Gastrocnemius medialis (tissue), 4 donors: ENCODE results near the gene SUPT3H. TPM values are rescaled to one million over a fixed set of nuclear protein-coding genes. Genes with fewer than 3 reads are reported as not detected.
"Not testable (repeated sequence)": the region's sequence is repeated elsewhere in the genome, so short reads cannot be mapped to it uniquely, and the experiment has no call there.

Source experiments
- ATAC-seq, 2 donors: fragments of 150-250 bp; one replicate each; pipeline ENCODE4 v1.9.1; 2016
- DNase-seq, 2 donors: peaks; one replicate each; pipeline ENCODE4 v3.0.0-alpha.2; 2019
- H3K27ac ChIP-seq, 4 donors: fragments of 200-600 bp; sonication (generic); 1 replicate in 1 of 4; 2 replicates in 3 of 4; pipeline ENCODE4 v1.5.1; 2016 to 2018; ENCODE audit warnings: mild to moderate bottlenecking in 2 of 4, moderate library complexity in 1 of 4
- H3K27me3 ChIP-seq, 3 donors: fragments of 200-600 bp; sonication (generic) in 2 of 3; 1 replicate in 1 of 3; 2 replicates in 2 of 3; pipeline versions ENCODE4 v1.5.1 to v1.6.0; 2016 to 2019; ENCODE audit warnings: mild to moderate bottlenecking in 1 of 3, moderate library complexity in 1 of 3
- H3K36me3 ChIP-seq, 2 donors: fragments of 200-600 bp; sonication (generic) in 1 of 2; one replicate each; pipeline ENCODE4 v1.5.1; 2017 to 2018
- H3K4me1 ChIP-seq, 2 donors: fragments of 200-600 bp; sonication (generic) in 1 of 2; one replicate each; pipeline ENCODE4 v1.5.1; 2016 to 2017; ENCODE audit warnings: mild to moderate bottlenecking in 2 of 2
- H3K4me3 ChIP-seq, 4 donors: fragments of 200-600 bp; sonication (generic) in 3 of 4; 1 replicate in 1 of 4; 2 replicates in 3 of 4; pipeline ENCODE4 v1.5.1; 2016 to 2019; ENCODE audit warnings: mild to moderate bottlenecking in 2 of 4
- H3K9me3 ChIP-seq, 3 donors: fragments of 200-600 bp; sonication (generic) in 2 of 3; 1 replicate in 1 of 3; 2 replicates in 2 of 3; pipeline ENCODE4 v1.5.1; 2016 to 2019
- CTCF ChIP-seq, 5 experiments: fragments of 450-650 bp in 3 of 5; fragments of 200-600 bp in 2 of 5; sonication (generic) in 2 of 5; IDR thresholded peaks in 4 of 5; conservative IDR thresholded peaks in 1 of 5; 1 replicate in 4 of 5; 2 replicates in 1 of 5; pipeline ENCODE4 v1.5.1; 2016 to 2019; ENCODE audit warnings: antibody characterized with exemption in 5 of 5, mild to moderate bottlenecking in 3 of 5, moderate library complexity in 3 of 5
- POLR2A ChIP-seq, 2 donors: fragments of 450-650 bp; IDR thresholded peaks; one replicate each; pipeline ENCODE4 v1.6.1; 2017; ENCODE audit warnings: antibody characterized with exemption in 2 of 2, mild to moderate bottlenecking in 2 of 2, moderate library complexity in 2 of 2
- in situ Hi-C, 4 donors: fragments of 200-750 bp; cut with MboI; loops; one replicate each; pipeline versions ENCODE4 v1.15.0 to v1.8.0; 2017; ENCODE audit warnings: low sequenced_read_pairs in 4 of 4
- intact Hi-C: fragments of 100-400 bp; cut with DNase I; formaldehyde crosslinking; loops from one replicate; pipeline ENCODE4 v1.15.1; 2023; ENCODE audit warnings: low total_unique reads
- total RNA-seq, 4 donors: library from RNA; depleted of rRNA; stranded (reverse); fragments of >200 nt; gene quantifications; one replicate each; pipeline versions ENCODE4 v1.1.0 to v1.2.3, GENCODE V29; 2016

Gene SUPT3H
- total RNA-seq, 4 donors from 2014 or later: 1.5 to 9.0 (median 4.2) TPM

- TF ChIP-seq POLR2A (IDR thresholded peaks at IDR 0.05) (no peak), CTCF (IDR thresholded peaks at IDR 0.05 in 4 of 5, conservative IDR thresholded peaks at IDR 0.05 in 1 of 5) (no peak)
- H3K9me3 ChIP-seq: no peaks in the 10 kb centered on the region
- in situ Hi-C loops (no loop called here), intact Hi-C loops (no loop called here)
- ATAC-seq (no peak), DNase-seq (no peak)
- H3K4me3 ChIP-seq: no peak overlapping the region
- no peak overlapping the region for H3K27ac ChIP-seq
- H3K27me3 ChIP-seq: no peaks in the 10 kb centered on the region
- H3K4me1 ChIP-seq: no peaks in the 10 kb centered on the region
- H3K36me3 ChIP-seq: no peaks in the 10 kb centered on the region
Measured at GRCh38 chr6:44906761-44907160, 471.0 kb downstream of the SUPT3H start.

GRCh38 chr6:44900358-44900757, 477.4 kb downstream of the SUPT3H start:
- H3K27me3 ChIP-seq, in situ Hi-C loops: not testable (repeated sequence)

GRCh38 chr6:44898296-44898930, 479.3 kb downstream of the SUPT3H start:
- TF ChIP-seq CTCF (IDR thresholded peaks at IDR 0.05 in 4 of 5, conservative IDR thresholded peaks at IDR 0.05 in 1 of 5): no peak
- TF ChIP-seq POLR2A (IDR thresholded peaks at IDR 0.05): no peak
- Histone ChIP-seq H3K36me3 (no peaks in the 10 kb centered on the region), H3K27ac (no peak overlapping the region), H3K4me1 (no peaks in the 10 kb centered on the region), H3K9me3 (no peaks in the 10 kb centered on the region), H3K4me3 (no peak overlapping the region), H3K27me3 (no peaks in the 10 kb centered on the region)
- in situ Hi-C loops: no loop called here
- ATAC-seq: no peak
- DNase-seq: no peak
- intact Hi-C loops: no loop called here

More at GRCh38 chr6:44900358-44900757, 477.4 kb downstream of the SUPT3H start:
- H3K9me3 ChIP-seq, H3K36me3 ChIP-seq, intact Hi-C loops, ATAC-seq, DNase-seq, H3K4me3 ChIP-seq, H3K27ac ChIP-seq, H3K4me1 ChIP-seq: not testable (repeated sequence)

DNA sequence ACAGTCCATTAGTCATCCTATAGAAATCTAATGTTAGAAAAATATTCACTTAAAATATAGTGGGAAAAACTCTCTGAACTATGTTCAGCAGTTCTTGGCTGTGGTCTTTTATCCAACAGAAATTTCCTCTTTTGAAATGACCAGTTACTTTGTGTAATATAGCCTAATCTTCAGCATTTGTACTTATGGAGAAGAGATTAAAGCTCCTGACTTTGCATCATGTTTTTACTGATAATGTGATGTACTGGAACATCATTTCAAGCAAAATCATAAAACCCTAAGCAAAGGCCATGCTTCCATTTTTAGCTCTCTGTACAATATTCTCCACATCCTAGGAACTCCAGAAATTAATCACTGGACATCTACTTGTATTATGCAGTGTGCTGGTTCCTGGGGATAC, 480.4 kb downstream of the SUPT3H start:
- H3K36me3 ChIP-seq: no peaks in the 10 kb centered on the region
- DNase-seq (no peak), ATAC-seq (no peak)
- TF ChIP-seq CTCF (IDR thresholded peaks at IDR 0.05 in 4 of 5, conservative IDR thresholded peaks at IDR 0.05 in 1 of 5) (no peak), POLR2A (IDR thresholded peaks at IDR 0.05) (no peak)
- no peak overlapping the region for H3K4me3 ChIP-seq
- no peaks in the 10 kb centered on the region for H3K9me3 ChIP-seq
- H3K27ac ChIP-seq: no peak overlapping the region
- no peaks in the 10 kb centered on the region for H3K27me3 ChIP-seq
- no peaks in the 10 kb centered on the region for H3K4me1 ChIP-seq
- in situ Hi-C loops (no loop called here), intact Hi-C loops (no loop called here)

DNA sequence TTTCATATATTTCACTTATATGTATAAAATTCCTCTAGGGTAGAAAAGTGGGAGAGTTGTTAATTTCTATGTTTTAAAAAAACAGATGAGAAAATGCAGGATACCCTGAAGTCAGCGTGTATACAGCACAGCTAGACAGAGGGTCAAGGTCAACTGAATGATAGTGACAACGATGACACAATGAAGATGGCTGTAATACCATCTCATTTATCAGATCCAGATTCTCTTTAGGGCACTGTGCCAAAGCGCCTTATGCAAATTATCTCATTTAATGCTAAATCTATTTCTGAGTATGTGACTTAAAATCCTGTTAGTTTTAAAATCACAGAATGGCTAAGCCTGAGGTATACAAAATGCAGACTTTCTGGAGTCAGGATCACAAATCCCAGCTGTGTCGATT, 481.0 kb downstream of the SUPT3H start:
- in situ Hi-C loops (no loop called here), intact Hi-C loops (no loop called here)
- Histone ChIP-seq H3K36me3 (no peaks in the 10 kb centered on the region), H3K27ac (no peak overlapping the region), H3K4me3 (no peak overlapping the region), H3K9me3 (no peaks in the 10 kb centered on the region), H3K27me3 (no peaks in the 10 kb centered on the region), H3K4me1 (no peaks in the 10 kb centered on the region)
- DNase-seq (no peak), ATAC-seq (no peak)
- TF ChIP-seq CTCF (IDR thresholded peaks at IDR 0.05 in 4 of 5, conservative IDR thresholded peaks at IDR 0.05 in 1 of 5) (no peak), POLR2A (IDR thresholded peaks at IDR 0.05) (no peak)
